Measurements from ENCODE around the gene CRISPLD2. TPM values are rescaled to one million over a fixed set of nuclear protein-coding genes. Genes with fewer than 3 reads are reported as not detected.

CRISPLD2 gene
- total RNA-seq, 1 experiment from 2014 or later = 9.4 TPM

- CTCF ChIA-PET = interaction anchor here (1.4 to 1.8 kb wide), 4 partner anchors 98 to 126 kb away, joined by 4 to 6 read pairs (median 4); no protein-coding TSS in a partner anchor
- Mint-ChIP-seq H3K9me3 (peaks cover 3% of the 10 kb centered on the region; the same call in 1 of the 2 replicates), H3K27me3 (ENCODE audit: low read depth) (peaks cover 11% of the 10 kb centered on the region), H3K4me3 (no peak overlapping the region), H3K36me3 (no peaks in the 10 kb centered on the region), H3K4me1 (peaks cover 8% of the 10 kb centered on the region), H3K27ac (no peak overlapping the region)
- no peak for TF ChIP-seq IRF1 (CRISPR knock-in tag; IDR thresholded peaks at IDR 0.05)
- no peak for TF ChIP-seq ETV6 (CRISPR knock-in tag; IDR thresholded peaks at IDR 0.05)
- TF ChIP-seq CREB1 (CRISPR knock-in tag; IDR thresholded peaks at IDR 0.05) = no peak
- TF ChIP-seq EMX1 (CRISPR knock-in tag; IDR thresholded peaks at IDR 0.05) = no peak
- TF ChIP-seq TCF7 (CRISPR knock-in tag; IDR thresholded peaks at IDR 0.05; ENCODE audit: low read depth) = no peak
- TF ChIP-seq NFYB (CRISPR knock-in tag; conservative IDR thresholded peaks at IDR 0.05; ENCODE audit: low read depth) = no peak
- TF ChIP-seq ZBTB43 (CRISPR knock-in tag; IDR thresholded peaks at IDR 0.05) = no peak
- no peak for TF ChIP-seq FOXJ3 (CRISPR knock-in tag; IDR thresholded peaks at IDR 0.05; ENCODE audit: borderline replicate concordance)
- no peak for TF ChIP-seq CBFB (CRISPR knock-in tag; IDR thresholded peaks at IDR 0.05; ENCODE audit: low read depth)
- TF ChIP-seq ZNF219 (CRISPR knock-in tag; IDR thresholded peaks at IDR 0.05; ENCODE audit: borderline replicate concordance) = no peak
- TF ChIP-seq ZNF281 (CRISPR knock-in tag; IDR thresholded peaks at IDR 0.05) = no peak
- no peak for TF ChIP-seq PRDM15 (CRISPR knock-in tag; IDR thresholded peaks at IDR 0.05)
- TF ChIP-seq ZNF512 (CRISPR knock-in tag; IDR thresholded peaks at IDR 0.05; ENCODE audit: borderline replicate concordance) = no peak
- no peak for TF ChIP-seq SOX15 (CRISPR knock-in tag; IDR thresholded peaks at IDR 0.05)
- TF ChIP-seq CTCF (IDR thresholded peaks at IDR 0.05) = no peak
- no peak for TF ChIP-seq HMGXB4 (CRISPR knock-in tag; IDR thresholded peaks at IDR 0.05)
- POLR2A ChIA-PET = interaction anchor here (0.7 kb wide), 1 partner anchor 1005 kb away, joined by 3 read pairs; no protein-coding TSS in a partner anchor
- DNase-seq (ENCODE audit: low spot score) (no peak), ATAC-seq (no peak)
These were observed 6.8 kb downstream of the CRISPLD2 start for GRCh38 chr16:84826558-84826941.

Data from WTC11 (cell line).